ENCODE results near the gene SLC25A47. TPM values are rescaled to one million over a fixed set of nuclear protein-coding genes. Genes with fewer than 3 reads are reported as not detected.
A peak's percentile ranks its signal among the peaks of the same experiment; 100 is the strongest.

Gene SLC25A47
- total RNA-seq, 2 experiments from 2014 or later, result not detected

GRCh38 chr14:100330007-100330344 is 6.8 kb downstream of the SLC25A47 start:
- H3K27ac Mint-ChIP-seq, result no peak overlapping the region
- CTCF ChIA-PET, result no interaction called here

DNA sequence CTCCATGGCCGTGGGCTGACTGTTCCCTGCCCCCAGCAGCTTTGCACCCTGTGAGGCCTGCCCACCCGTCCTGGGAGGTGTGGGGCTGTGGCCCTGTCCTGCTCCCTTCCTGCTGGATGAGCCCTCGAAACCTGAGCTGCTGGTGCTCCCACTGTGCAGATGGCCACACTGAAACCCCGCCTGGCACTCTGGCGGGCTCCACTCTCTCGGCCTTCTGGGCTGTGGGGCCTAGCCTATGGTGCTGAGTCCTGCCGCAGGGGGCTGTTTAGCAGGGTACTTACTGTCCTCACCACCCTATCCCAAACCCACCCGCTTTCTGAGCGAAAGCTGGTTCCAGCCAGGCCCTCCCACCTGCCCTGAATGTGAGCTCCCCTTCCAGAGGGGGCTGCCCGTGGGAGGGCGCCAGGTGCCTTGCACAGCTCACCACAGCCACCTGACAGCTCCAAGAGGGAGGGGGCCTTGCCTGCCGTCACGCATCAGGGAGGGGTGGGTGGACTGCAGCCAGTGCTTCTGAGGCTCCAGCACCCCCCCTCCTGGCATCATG is 7.3 kb downstream of the SLC25A47 start:
- POLR2A ChIA-PET, result no interaction called here
- intact Hi-C loops (cut with DNase I, micrococcal nuclease), result no loop called here
- no peaks in the 10 kb centered on the region for H3K4me1 Mint-ChIP-seq
- no peaks in the 10 kb centered on the region for H3K9me3 Mint-ChIP-seq (ENCODE audit: low read depth)
- H3K36me3 Mint-ChIP-seq (ENCODE audit: low read depth), result peaks cover 20% of the 10 kb centered on the region
- ATAC-seq, result no peak
- no peak overlapping the region for H3K27ac Mint-ChIP-seq
- DNase-seq, result peak; percentile 26
- CTCF ChIA-PET, result no interaction called here
- H3K27me3 Mint-ChIP-seq, result no peaks in the 10 kb centered on the region
- no peak overlapping the region for H3K4me3 Mint-ChIP-seq

More at GRCh38 chr14:100330007-100330344, 6.8 kb downstream of the SLC25A47 start:
- Mint-ChIP-seq H3K4me1 (no peaks in the 10 kb centered on the region), H3K9me3 (ENCODE audit: low read depth) (no peaks in the 10 kb centered on the region), H3K27me3 (no peaks in the 10 kb centered on the region), H3K4me3 (no peak overlapping the region), H3K36me3 (ENCODE audit: low read depth) (peaks cover 17% of the 10 kb centered on the region)
- POLR2A ChIA-PET, result no interaction called here
- ATAC-seq (no peak), DNase-seq (no peak)
- intact Hi-C loops (cut with DNase I, micrococcal nuclease), result no loop called here

DNA sequence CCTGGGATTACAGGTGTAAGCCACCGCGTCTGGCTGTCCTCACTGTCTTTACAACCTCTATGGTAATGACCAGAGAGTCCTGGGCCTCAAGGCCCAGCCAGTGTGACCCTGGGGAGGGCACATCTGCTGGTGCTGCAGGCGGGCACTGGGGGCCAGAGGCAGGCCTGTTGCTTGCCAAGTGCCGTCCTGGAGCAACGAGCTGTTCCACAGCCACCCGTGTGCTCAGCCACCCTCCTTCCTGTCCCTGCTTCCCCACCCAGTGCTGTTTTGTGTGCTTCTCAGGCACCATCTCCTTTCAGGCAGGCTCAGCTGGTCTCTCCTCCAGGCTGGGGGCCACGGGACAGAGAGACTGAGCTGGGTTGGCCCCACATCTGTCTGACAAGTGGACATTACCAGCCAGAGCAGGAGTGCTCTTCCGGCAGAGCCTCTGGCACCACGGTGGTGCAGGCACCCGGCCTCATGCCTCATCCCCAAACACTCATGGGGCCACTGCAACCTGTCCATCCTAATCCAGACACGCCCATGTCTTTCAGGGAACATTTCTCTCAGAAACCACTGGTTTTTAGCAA is 9.0 kb downstream of the SLC25A47 start:
- no peaks in the 10 kb centered on the region for H3K27me3 Mint-ChIP-seq
- peak; percentile 11 for ATAC-seq
- CTCF ChIA-PET, result interaction anchor here (0.6 kb wide), 1 partner anchor 329 kb away, joined by 3 read pairs; no protein-coding TSS in a partner anchor

GRCh38 chr14:100332797-100333196 is 9.7 kb downstream of the SLC25A47 start:
- H3K9me3 Mint-ChIP-seq (ENCODE audit: low read depth), result no peaks in the 10 kb centered on the region
- intact Hi-C loops (cut with DNase I, micrococcal nuclease), result no loop called here
- H3K36me3 Mint-ChIP-seq (ENCODE audit: low read depth), result peaks cover 40% of the 10 kb centered on the region
- H3K27me3 Mint-ChIP-seq, result no peaks in the 10 kb centered on the region
- DNase-seq (peak; percentile 28), ATAC-seq (peak; percentile 17)
- POLR2A ChIA-PET, result interaction anchor here (0.7 kb wide), 1 partner anchor 28 kb away, joined by 4 read pairs; no protein-coding TSS in a partner anchor
- CTCF ChIA-PET, result interaction anchor here (1.1 kb wide), 1 partner anchor 14 kb away, joined by 3 read pairs; no protein-coding TSS in a partner anchor
- H3K27ac Mint-ChIP-seq, result no peak overlapping the region
- H3K4me3 Mint-ChIP-seq, result no peak overlapping the region
- peaks cover 14% of the 10 kb centered on the region for H3K4me1 Mint-ChIP-seq

More for the DNA sequence above, 9.0 kb downstream of the SLC25A47 start:
- Mint-ChIP-seq H3K9me3 (ENCODE audit: low read depth) (no peaks in the 10 kb centered on the region), H3K4me1 (peaks cover 10% of the 10 kb centered on the region), H3K36me3 (ENCODE audit: low read depth) (peaks cover 34% of the 10 kb centered on the region), H3K4me3 (no peak overlapping the region), H3K27ac (no peak overlapping the region)
- no peak for DNase-seq
- POLR2A ChIA-PET, result interaction anchor here (0.6 to 1.2 kb wide), 2 partner anchors 18 to 93 kb away, joined by 3 to 5 read pairs; no protein-coding TSS in a partner anchor
- intact Hi-C loops (cut with DNase I, micrococcal nuclease), result no loop called here

GRCh38 chr14:100333311-100333710 is 10.2 kb downstream of the SLC25A47 start:
- DNase-seq (no peak), ATAC-seq (peak; percentile 7)
- ChIA-PET POLR2A (interaction anchor here (0.7 kb wide), 1 partner anchor 28 kb away, joined by 4 read pairs; no protein-coding TSS in a partner anchor), CTCF (interaction anchor here (1.1 kb wide), 1 partner anchor 13 kb away, joined by 3 read pairs; no protein-coding TSS in a partner anchor)
- Mint-ChIP-seq H3K4me1 (peaks cover 16% of the 10 kb centered on the region), H3K4me3 (no peak overlapping the region), H3K27me3 (no peaks in the 10 kb centered on the region), H3K9me3 (ENCODE audit: low read depth) (no peaks in the 10 kb centered on the region), H3K27ac (no peak overlapping the region), H3K36me3 (ENCODE audit: low read depth) (peaks cover 44% of the 10 kb centered on the region)
- intact Hi-C loops (cut with DNase I, micrococcal nuclease), result no loop called here

GRCh38 chr14:100333827-100334226 is 10.7 kb downstream of the SLC25A47 start:
- ChIA-PET CTCF (interaction anchor here (1.1 kb wide), 1 partner anchor 13 kb away, joined by 3 read pairs; no protein-coding TSS in a partner anchor), POLR2A (no interaction called here)
- intact Hi-C loops (cut with DNase I, micrococcal nuclease), result no loop called here
- H3K36me3 Mint-ChIP-seq (ENCODE audit: low read depth), result peaks cover 48% of the 10 kb centered on the region
- no peak overlapping the region for H3K27ac Mint-ChIP-seq
- ATAC-seq, result no peak
- DNase-seq, result no peak
- H3K4me1 Mint-ChIP-seq, result peaks cover 16% of the 10 kb centered on the region
- H3K9me3 Mint-ChIP-seq (ENCODE audit: low read depth), result no peaks in the 10 kb centered on the region
- H3K27me3 Mint-ChIP-seq, result no peaks in the 10 kb centered on the region
- H3K4me3 Mint-ChIP-seq, result no peak overlapping the region

DNA sequence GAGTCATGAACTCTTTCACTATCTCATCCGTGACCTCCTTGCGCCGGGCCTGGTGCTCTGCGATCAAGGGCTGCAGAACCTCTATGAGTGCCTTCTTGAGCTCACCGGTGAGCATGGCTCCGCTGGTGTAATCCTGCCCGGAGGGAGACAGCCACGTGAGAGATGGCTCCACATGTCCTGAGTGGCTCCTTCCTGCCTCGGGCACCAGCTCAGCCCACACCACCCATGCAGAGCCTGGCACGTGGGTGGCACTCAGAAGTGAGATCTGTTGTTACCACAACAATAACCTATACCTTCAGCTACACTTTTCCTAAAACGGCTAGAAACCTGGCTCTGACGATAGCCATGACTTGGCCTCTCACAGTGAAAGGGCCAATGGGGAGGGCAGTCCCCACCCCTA is 11.8 kb downstream of the SLC25A47 start:
- intact Hi-C loops (cut with DNase I, micrococcal nuclease), result loop anchor here in 1 of 2 experiments (5.0 kb wide), 1 partner anchor 37 kb away; no protein-coding TSS in a partner anchor
- peaks cover 16% of the 10 kb centered on the region for H3K4me1 Mint-ChIP-seq
- no peak overlapping the region for H3K4me3 Mint-ChIP-seq
- no peaks in the 10 kb centered on the region for H3K9me3 Mint-ChIP-seq (ENCODE audit: low read depth)
- peaks cover 55% of the 10 kb centered on the region for H3K36me3 Mint-ChIP-seq (ENCODE audit: low read depth)
- no peak for DNase-seq
- no peak for ATAC-seq
- POLR2A ChIA-PET, result no interaction called here
- H3K27me3 Mint-ChIP-seq, result no peaks in the 10 kb centered on the region
- CTCF ChIA-PET, result interaction anchor here (0.8 to 0.9 kb wide), 2 partner anchors 50 to 311 kb away, joined by 3 read pairs; no protein-coding TSS in a partner anchor
- H3K27ac Mint-ChIP-seq, result no peak overlapping the region

DNA sequence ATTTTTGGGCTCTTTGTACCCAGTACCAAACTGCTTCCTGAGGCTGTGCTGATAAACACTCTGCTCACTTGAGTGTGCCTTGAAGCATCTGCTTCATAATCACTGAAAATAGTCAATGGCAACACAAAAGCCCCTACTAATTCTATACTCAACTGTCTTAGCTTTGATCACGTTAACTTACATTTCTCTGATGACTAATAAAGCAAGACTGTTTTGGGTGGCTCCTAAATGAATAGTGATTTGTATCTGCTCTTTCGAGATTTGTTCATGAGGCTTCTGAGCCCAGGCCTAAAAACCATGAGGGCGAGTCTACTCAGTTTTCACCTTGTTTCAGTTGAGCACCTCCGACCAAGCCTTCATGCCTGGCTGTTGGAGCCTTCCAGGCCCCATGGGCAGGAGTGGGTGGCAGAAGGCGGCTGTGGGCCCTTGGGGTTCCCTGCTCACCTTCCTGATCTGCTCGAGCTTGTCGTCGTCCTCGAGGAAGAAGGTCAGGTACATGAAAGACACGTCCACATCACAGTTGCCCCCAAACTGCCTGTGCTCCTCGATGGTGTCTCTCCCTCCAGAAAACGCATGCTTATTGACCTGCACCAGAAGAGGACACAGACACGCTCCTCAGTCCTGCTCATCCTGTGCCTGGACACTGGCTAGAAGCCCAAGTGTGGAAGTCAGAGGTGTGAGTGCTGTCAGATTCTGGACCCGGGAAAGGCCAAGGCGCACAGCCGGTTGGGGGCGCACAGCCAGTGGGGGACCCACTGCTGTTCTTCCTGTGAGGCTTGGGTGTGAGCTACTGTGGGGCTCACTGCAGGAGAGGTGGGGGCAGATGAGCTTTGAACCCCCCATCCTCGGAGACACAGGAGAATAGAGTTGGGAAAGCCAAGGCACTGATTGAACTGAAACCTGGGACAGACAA is 13.7 kb downstream of the SLC25A47 start:
- H3K4me3 Mint-ChIP-seq, result no peak overlapping the region
- ATAC-seq (peak; percentile 43), DNase-seq (no peak)
- ChIA-PET CTCF (interaction anchor here (0.7 to 1.1 kb wide), 5 partner anchors 12 to 360 kb away, joined by 3 to 4 read pairs (median 3); no protein-coding TSS in a partner anchor), POLR2A (interaction anchor here (1.0 kb wide), 1 partner anchor 38 kb away, joined by 4 read pairs; a partner anchor contains a TSS)
- H3K9me3 Mint-ChIP-seq (ENCODE audit: low read depth), result no peaks in the 10 kb centered on the region
- peak overlapping the region; percentile 69 for H3K27ac Mint-ChIP-seq
- H3K27me3 Mint-ChIP-seq, result no peaks in the 10 kb centered on the region
- intact Hi-C loops (cut with DNase I, micrococcal nuclease), result loop anchor here in 1 of 2 experiments (5.0 kb wide), 1 partner anchor 35 kb away; no protein-coding TSS in a partner anchor
- H3K4me1 Mint-ChIP-seq, result peaks cover 31% of the 10 kb centered on the region
- H3K36me3 Mint-ChIP-seq (ENCODE audit: low read depth), result peaks cover 70% of the 10 kb centered on the region

DNA sequence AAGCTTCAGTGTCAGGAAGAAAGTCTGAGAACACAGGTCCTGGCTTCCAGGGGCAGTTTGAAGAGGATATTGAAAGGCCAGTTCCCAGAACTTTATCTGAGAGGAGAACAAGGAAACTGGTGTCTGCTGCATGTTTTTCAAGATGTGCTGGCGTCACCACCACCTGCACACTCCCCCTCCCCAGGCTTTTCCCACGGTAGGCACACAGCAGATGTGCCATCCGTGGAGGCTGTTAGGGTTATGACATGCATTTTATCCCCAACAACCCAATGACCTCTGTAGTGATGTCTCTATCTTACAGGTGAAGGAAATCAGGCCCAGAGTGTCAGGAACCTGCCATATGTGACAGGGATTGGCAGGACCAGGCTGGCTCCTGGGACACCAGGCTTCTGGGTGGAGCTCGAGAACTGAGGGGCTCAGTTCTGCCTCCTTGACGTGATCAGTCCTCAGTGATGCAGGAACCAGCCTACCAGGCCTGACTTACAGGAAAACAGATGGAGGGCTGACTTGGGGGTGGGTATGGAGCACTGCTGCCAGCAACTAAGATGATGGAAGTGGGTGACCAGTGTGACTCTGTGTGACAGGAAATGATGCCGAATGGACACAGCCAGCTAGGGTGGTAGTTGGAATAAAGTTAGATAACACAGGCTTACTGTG is 16.8 kb downstream of the SLC25A47 start:
- DNase-seq (no peak), ATAC-seq (no peak)
- no peaks in the 10 kb centered on the region for H3K9me3 Mint-ChIP-seq (ENCODE audit: low read depth)
- intact Hi-C loops (cut with DNase I, micrococcal nuclease), result loop anchor here (5.0 kb wide), 2 partner anchors 32 to 37 kb away; partner anchors contain the start of gene WDR25 (in 1 of the 2)
- no peaks in the 10 kb centered on the region for H3K27me3 Mint-ChIP-seq
- peaks cover 44% of the 10 kb centered on the region for H3K4me1 Mint-ChIP-seq
- CTCF ChIA-PET, result no interaction called here
- H3K36me3 Mint-ChIP-seq (ENCODE audit: low read depth), result peaks cover 79% of the 10 kb centered on the region
- H3K27ac Mint-ChIP-seq, result peak overlapping the region; percentile 55
- POLR2A ChIA-PET, result no interaction called here
- H3K4me3 Mint-ChIP-seq, result no peak overlapping the region

GRCh38 chr14:100340423-100340813 is 17.3 kb downstream of the SLC25A47 start:
- H3K4me1 Mint-ChIP-seq, result peaks cover 44% of the 10 kb centered on the region
- POLR2A ChIA-PET, result interaction anchor here (1.1 kb wide), 1 partner anchor 21 kb away, joined by 3 read pairs; no protein-coding TSS in a partner anchor

More at GRCh38 chr14:100340423-100340813, 17.3 kb downstream of the SLC25A47 start:
- DNase-seq (no peak), ATAC-seq (no peak)
- intact Hi-C loops (cut with DNase I, micrococcal nuclease), result loop anchor here in 1 of 2 experiments (5.0 kb wide), 1 partner anchor 37 kb away; the partner anchor contains the start of gene WDR25
- H3K9me3 Mint-ChIP-seq (ENCODE audit: low read depth), result no peaks in the 10 kb centered on the region
- CTCF ChIA-PET, result interaction anchor here (1.0 kb wide), 1 partner anchor 9 kb away, joined by 4 read pairs; no protein-coding TSS in a partner anchor
- H3K27me3 Mint-ChIP-seq, result no peaks in the 10 kb centered on the region
- H3K36me3 Mint-ChIP-seq (ENCODE audit: low read depth), result peaks cover 80% of the 10 kb centered on the region
- peak overlapping the region; percentile 51 for H3K27ac Mint-ChIP-seq
- H3K4me3 Mint-ChIP-seq, result no peak overlapping the region

All from activated CD4-positive, alpha-beta T cell treated with anti-CD3 and anti-CD28 coated beads for 36 hours (primary cell).